DND-41 (cell line): ENCODE results near the gene RPL27A.

Experiments
- ATAC-seq: fragments of 200-7000 bp; cut with Tn5 transposase; 3 replicates; pipeline ENCODE4 v1.9.1; 2021; ENCODE audit warnings: low read depth; ENCODE audit not compliant: insufficient read depth
- DNase-seq: peaks from one replicate; pipeline ENCODE4 v3.0.0-alpha.2; 2020
- H2AFZ ChIP-seq: 2 replicates; pipeline ENCODE4 v1.6.0; 2012; ENCODE audit warnings: low read depth, low read length
- H3K27ac ChIP-seq: 2 replicates; pipeline ENCODE4 v1.5.1; 2012; ENCODE audit warnings: low read length, inconsistent platforms
- H3K27me3 ChIP-seq: fragments of 200-600 bp; sonication (generic); 2 replicates; pipeline ENCODE4 v1.6.0; 2012; ENCODE audit warnings: low read length, mild to moderate bottlenecking, inconsistent platforms; ENCODE audit not compliant: insufficient read depth, poor library complexity
- H3K36me3 ChIP-seq: 2 replicates; pipeline ENCODE4 v1.5.1; 2012; ENCODE audit warnings: low read length, inconsistent platforms; ENCODE audit not compliant: insufficient read depth
- H3K4me1 ChIP-seq: 2 replicates; pipeline ENCODE4 v1.5.1; 2012; ENCODE audit warnings: mild to moderate bottlenecking, low read length; ENCODE audit not compliant: insufficient read depth
- H3K4me2 ChIP-seq: 2 replicates; pipeline ENCODE4 v1.6.0; 2012; ENCODE audit warnings: mild to moderate bottlenecking, moderate library complexity, low read length, inconsistent platforms; ENCODE audit not compliant: insufficient read depth
- H3K4me3 ChIP-seq, 2 experiments: fragments of 200-600 bp in 1 of 2; shearing (Covaris generic) in 1 of 2; 2 replicates each; pipeline ENCODE4 v1.5.1; 2012 to 2016; ENCODE audit warnings: inconsistent platforms in 2 of 2, low read length in 2 of 2, mild to moderate bottlenecking in 2 of 2, low read depth in 1 of 2, moderate library complexity in 1 of 2
- H3K79me2 ChIP-seq: 2 replicates; pipeline ENCODE4 v1.6.0; 2012; ENCODE audit warnings: low read length, inconsistent platforms; ENCODE audit not compliant: insufficient read depth
- H3K9ac ChIP-seq: 2 replicates; pipeline ENCODE4 v1.6.0; 2012; ENCODE audit warnings: low read depth, mild to moderate bottlenecking, inconsistent platforms, low read length, moderate library complexity
- H3K9me3 ChIP-seq: 2 replicates; pipeline ENCODE4 v1.5.1; 2012; ENCODE audit warnings: low read length, moderate library complexity, mild to moderate bottlenecking, inconsistent platforms; ENCODE audit not compliant: insufficient read depth, severe bottlenecking
- H4K20me1 ChIP-seq: 2 replicates; pipeline ENCODE4 v1.6.0; 2012; ENCODE audit warnings: low read length; ENCODE audit not compliant: insufficient read depth
- EZH2 ChIP-seq: IDR thresholded peaks from 3 replicates; pipeline ENCODE4 v1.6.1; 2012; ENCODE audit warnings: borderline replicate concordance, low read depth, mild to moderate bottlenecking, moderate library complexity, low read length, inconsistent platforms; ENCODE audit not compliant: severe bottlenecking
- TF ChIP-seq, protein P1 (sequence below): IDR thresholded peaks from 2 replicates; pipeline ENCODE4 v1.5.1; 2012; ENCODE audit warnings: borderline replicate concordance, low read length, moderate library complexity, mild to moderate bottlenecking; ENCODE audit not compliant: poor library complexity, severe bottlenecking; ENCODE audit errors: extremely low read depth

The RPL27A gene

DNA sequence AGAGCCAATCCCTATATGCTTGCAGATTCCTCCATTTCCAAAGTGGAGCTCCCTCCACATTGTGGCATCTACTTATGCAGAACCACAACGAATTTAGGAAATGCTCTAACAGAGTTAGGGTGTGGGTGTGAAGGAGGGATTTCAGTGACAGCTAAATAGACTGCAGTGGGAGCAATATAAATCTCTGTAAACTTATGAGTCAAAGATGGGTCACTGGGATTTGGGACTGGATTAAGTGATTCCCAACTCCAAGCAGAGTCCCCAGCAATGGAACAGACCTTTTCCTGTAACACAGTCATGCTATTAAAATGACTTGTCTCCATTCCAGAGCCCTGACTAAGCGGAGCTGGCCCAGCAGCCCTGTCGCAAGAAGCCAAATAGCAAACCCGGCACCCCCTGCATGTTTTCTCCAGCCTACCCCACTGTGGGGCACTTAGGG, 36.6 kb downstream of the RPL27A start:
- no peak for DNase-seq
- H3K79me2 ChIP-seq: no peaks in the 10 kb centered on the region
- H3K4me1 ChIP-seq: no peaks in the 10 kb centered on the region
- H3K9ac ChIP-seq: no peak overlapping the region
- H3K27ac ChIP-seq: no peak overlapping the region
- no peak overlapping the region for H3K4me2 ChIP-seq
- H3K27me3 ChIP-seq: no peaks in the 10 kb centered on the region
- no peaks in the 10 kb centered on the region for H4K20me1 ChIP-seq
- no peak for ATAC-seq
- no peaks in the 10 kb centered on the region for H3K9me3 ChIP-seq
- no peak overlapping the region for H3K4me3 ChIP-seq
- TF ChIP-seq, protein P1, sequence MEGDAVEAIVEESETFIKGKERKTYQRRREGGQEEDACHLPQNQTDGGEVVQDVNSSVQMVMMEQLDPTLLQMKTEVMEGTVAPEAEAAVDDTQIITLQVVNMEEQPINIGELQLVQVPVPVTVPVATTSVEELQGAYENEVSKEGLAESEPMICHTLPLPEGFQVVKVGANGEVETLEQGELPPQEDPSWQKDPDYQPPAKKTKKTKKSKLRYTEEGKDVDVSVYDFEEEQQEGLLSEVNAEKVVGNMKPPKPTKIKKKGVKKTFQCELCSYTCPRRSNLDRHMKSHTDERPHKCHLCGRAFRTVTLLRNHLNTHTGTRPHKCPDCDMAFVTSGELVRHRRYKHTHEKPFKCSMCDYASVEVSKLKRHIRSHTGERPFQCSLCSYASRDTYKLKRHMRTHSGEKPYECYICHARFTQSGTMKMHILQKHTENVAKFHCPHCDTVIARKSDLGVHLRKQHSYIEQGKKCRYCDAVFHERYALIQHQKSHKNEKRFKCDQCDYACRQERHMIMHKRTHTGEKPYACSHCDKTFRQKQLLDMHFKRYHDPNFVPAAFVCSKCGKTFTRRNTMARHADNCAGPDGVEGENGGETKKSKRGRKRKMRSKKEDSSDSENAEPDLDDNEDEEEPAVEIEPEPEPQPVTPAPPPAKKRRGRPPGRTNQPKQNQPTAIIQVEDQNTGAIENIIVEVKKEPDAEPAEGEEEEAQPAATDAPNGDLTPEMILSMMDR: no peak
- TF ChIP-seq EZH2: no peak
- no peak overlapping the region for H2AFZ ChIP-seq
- no peaks in the 10 kb centered on the region for H3K36me3 ChIP-seq

DNA sequence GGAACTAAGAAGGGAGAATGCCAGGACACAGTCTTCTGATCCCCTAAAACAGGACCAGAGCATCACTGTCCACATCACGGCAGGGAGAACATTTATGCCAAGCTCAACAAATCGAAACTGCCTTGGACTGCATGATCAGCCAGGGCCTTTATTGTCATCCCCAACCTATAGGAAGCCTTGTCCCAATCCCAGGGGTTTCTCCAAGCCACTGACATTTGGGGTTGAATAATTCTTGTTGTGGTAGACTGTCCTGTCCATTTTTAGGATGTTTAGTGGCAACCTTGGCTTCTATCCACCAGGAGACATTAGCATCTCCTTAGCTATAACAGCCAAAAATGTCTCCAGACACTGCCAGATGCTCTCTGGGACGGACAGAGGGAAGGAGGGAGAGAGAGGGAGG, 37.1 kb downstream of the RPL27A start:
- Histone ChIP-seq H4K20me1 (no peaks in the 10 kb centered on the region), H3K4me1 (no peaks in the 10 kb centered on the region), H3K27ac (no peak overlapping the region), H3K79me2 (no peaks in the 10 kb centered on the region), H3K4me2 (no peak overlapping the region), H3K27me3 (no peaks in the 10 kb centered on the region), H3K36me3 (no peaks in the 10 kb centered on the region), H3K9ac (no peak overlapping the region), H3K4me3 (no peak overlapping the region), H2AFZ (no peak overlapping the region), H3K9me3 (no peaks in the 10 kb centered on the region)
- ATAC-seq (no peak), DNase-seq (no peak)
- TF ChIP-seq, protein P1: no peak
- no peak for TF ChIP-seq EZH2

DNA sequence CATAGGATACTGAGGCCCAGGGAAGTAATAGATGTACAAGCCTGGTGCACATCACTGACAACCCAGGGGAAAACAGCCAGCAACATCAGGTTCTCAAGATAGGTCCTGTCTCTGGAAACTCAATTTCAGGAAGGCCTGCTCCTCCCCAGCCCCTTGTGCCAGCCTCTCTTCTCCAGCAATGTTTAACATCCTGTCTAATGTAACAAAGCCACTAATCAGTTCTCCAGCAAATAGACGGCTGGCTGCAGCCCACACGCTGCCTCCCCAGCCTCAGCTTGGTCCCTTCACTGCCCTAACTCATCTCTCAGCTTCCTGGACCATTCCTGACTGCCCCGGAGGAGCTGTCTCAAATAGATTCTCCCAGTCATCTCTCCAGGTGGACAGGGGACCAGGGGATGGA, 37.8 kb downstream of the RPL27A start:
- ATAC-seq (no peak), DNase-seq (no peak)
- Histone ChIP-seq H3K9me3 (no peaks in the 10 kb centered on the region), H3K4me2 (no peak overlapping the region), H3K36me3 (no peaks in the 10 kb centered on the region), H4K20me1 (no peaks in the 10 kb centered on the region), H3K4me3 (no peak overlapping the region), H3K9ac (no peak overlapping the region), H3K79me2 (no peaks in the 10 kb centered on the region), H3K27me3 (no peaks in the 10 kb centered on the region), H2AFZ (no peak overlapping the region), H3K27ac (no peak overlapping the region), H3K4me1 (no peaks in the 10 kb centered on the region)
- TF ChIP-seq, protein P1: no peak
- no peak for TF ChIP-seq EZH2

DNA sequence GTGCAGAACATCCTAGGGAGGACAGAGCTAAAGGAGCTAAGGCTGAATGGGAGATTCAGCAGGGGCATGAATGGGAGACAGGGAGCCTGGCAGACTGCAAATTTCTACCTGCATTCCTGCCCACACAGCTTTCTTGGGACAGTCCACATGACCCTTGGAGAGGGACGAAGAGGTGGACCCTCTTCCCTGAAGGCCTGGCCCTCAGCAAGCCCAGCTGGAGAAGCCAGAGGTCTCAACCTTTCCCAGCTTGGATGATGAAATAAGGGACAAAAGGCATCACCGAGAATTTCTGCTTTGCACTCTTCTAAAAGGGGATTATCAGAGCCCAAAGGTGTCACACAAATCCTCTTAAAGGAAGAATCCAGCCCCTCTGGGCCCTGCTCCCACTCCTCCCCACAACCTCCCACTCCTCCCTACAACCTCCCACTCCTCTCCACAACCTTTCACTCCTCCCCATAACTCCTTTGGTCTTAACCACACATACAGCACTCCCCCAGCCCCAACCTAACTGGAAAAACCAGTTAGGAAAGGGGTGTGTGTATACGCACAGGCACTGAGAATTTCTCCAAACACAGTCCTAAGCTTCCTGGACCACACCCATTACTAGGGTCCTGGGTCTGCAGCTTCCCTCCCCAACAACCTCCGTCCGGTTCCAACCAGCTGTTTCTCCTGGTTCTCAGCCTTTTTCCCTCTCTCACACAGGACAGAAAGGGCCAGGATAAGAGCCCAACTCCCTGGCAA, 38.4 kb downstream of the RPL27A start:
- TF ChIP-seq EZH2: no peak
- TF ChIP-seq, protein P1: no peak
- Histone ChIP-seq H3K9me3 (no peaks in the 10 kb centered on the region), H3K27me3 (no peaks in the 10 kb centered on the region), H3K4me3 (no peak overlapping the region), H3K4me1 (no peaks in the 10 kb centered on the region), H3K9ac (no peak overlapping the region), H4K20me1 (no peaks in the 10 kb centered on the region), H3K36me3 (no peaks in the 10 kb centered on the region), H3K79me2 (no peaks in the 10 kb centered on the region), H2AFZ (no peak overlapping the region), H3K4me2 (no peak overlapping the region), H3K27ac (no peak overlapping the region)
- no peak for ATAC-seq
- DNase-seq: no peak
